GM19455 (cell line): ENCODE measurements around the gene ZFHX3.
"Not testable (repeated sequence)": the region's sequence is repeated elsewhere in the genome, so short reads cannot be mapped to it uniquely, and the experiment has no call there.

ENCODE experiments used
- ATAC-seq: cut with Tn5 transposase; IDR thresholded peaks from one replicate; pipeline ENCODE4 v1.9.1; 2021; ENCODE audit not compliant: unreplicated experiment

The ZFHX3 gene

GRCh38 chr16:73000020-73000906 is 47.7 kb downstream of the ZFHX3 start:
- ATAC-seq = no peak

GRCh38 chr16:72999541-73000019 is 48.3 kb downstream of the ZFHX3 start:
- ATAC-seq = no peak

GRCh38 chr16:72997141-72997542 is 50.8 kb downstream of the ZFHX3 start:
- ATAC-seq = no peak

- ATAC-seq = no peak
Observed at GRCh38 chr16:72996291-72997062, 51.5 kb downstream of the ZFHX3 start.

- ATAC-seq = not testable (repeated sequence)
Observed at GRCh38 chr16:72995882-72996270, 52.1 kb downstream of the ZFHX3 start.

- ATAC-seq = no peak
Observed at GRCh38 chr16:72995151-72995881, 52.6 kb downstream of the ZFHX3 start.

- ATAC-seq = no peak
Observed at GRCh38 chr16:72992142-72992601, 55.8 kb downstream of the ZFHX3 start.

GRCh38 chr16:72991644-72992043 is 56.3 kb downstream of the ZFHX3 start:
- ATAC-seq = no peak

- no peak for ATAC-seq
Observed at GRCh38 chr16:72991211-72991610, 56.7 kb downstream of the ZFHX3 start.

- ATAC-seq = no peak
Observed at GRCh38 chr16:72990571-72990970, 57.4 kb downstream of the ZFHX3 start.

- ATAC-seq = no peak
Observed at GRCh38 chr16:72989579-72990551, 58.1 kb downstream of the ZFHX3 start.

GRCh38 chr16:72989203-72989578 is 58.7 kb downstream of the ZFHX3 start:
- ATAC-seq = not testable (repeated sequence)

GRCh38 chr16:72988569-72988968 is 59.4 kb downstream of the ZFHX3 start:
- no peak for ATAC-seq

- no peak for ATAC-seq
Observed at GRCh38 chr16:72987480-72987901, 60.4 kb downstream of the ZFHX3 start.

GRCh38 chr16:72985995-72986394 is 61.9 kb downstream of the ZFHX3 start:
- no peak for ATAC-seq

- ATAC-seq = no peak
Observed at GRCh38 chr16:72985148-72985941, 62.6 kb downstream of the ZFHX3 start.

GRCh38 chr16:72983728-72984350 is 64.1 kb downstream of the ZFHX3 start:
- no peak for ATAC-seq

GRCh38 chr16:72983241-72983640 is 64.7 kb downstream of the ZFHX3 start:
- no peak for ATAC-seq

- no peak for ATAC-seq
Observed at GRCh38 chr16:72979974-72980373, 68.0 kb downstream of the ZFHX3 start.
